Stimulated activated CD4-positive, alpha-beta T cell treated with anti-CD3 and anti-CD28 coated beads, Interleukin-2, amount 100 ng/mL, for 24 hours (primary cell): ENCODE results near the gene OMP.

ENCODE experiments used
- DNase-seq, 2 donors: peaks; one replicate each; pipeline ENCODE4 v3.0.0-alpha.2; 2020

The OMP gene

GRCh38 chr11:77143405-77144020 is 40.9 kb downstream of the OMP start:
- no peak for DNase-seq

- DNase-seq = no peak
Measured at GRCh38 chr11:77144196-77144856, 41.7 kb downstream of the OMP start.

DNA sequence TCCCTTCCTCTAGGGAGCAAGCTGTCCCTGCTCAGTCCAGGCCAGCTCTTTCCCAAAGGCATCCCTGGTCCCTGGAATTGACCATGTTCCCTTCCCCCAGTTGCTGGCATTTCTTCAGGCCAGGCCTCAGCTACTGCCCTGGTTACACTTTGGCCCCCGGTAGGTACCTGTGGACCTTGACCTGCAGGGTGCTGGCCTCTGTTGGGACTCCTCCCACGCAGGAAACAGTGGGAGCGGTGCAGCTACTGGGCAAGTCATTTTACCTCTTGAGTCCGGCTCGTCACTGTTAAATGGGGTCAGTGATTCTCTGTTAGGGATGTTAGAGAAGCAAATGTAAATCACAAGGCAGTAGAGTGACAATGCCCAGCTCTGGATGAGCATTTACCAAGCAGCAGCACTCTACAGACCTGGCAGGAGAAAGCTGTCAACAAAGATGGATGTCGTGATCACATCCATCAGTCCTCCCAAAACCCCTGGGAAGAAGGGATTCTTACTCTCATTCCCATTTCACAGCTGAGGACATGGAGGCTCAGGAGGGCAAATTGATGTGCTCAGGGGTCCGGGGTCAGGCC is 42.3 kb downstream of the OMP start:
- no peak for DNase-seq

- no peak for DNase-seq
Measured at GRCh38 chr11:77146261-77147035, 43.8 kb downstream of the OMP start.

DNA sequence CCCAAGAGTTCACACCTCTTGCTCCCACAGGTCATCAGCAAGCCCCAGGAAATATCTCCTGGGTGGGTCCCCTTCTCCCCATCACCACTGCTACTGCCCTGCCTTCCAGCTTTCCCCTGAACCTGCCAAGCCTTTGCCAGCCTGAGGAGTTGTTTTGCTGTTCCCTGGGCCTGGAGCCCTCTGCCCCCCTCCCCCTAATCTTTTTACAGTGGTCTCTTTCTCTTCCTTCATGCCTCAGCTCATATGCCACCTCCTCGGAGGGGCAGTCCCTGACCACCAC is 44.3 kb downstream of the OMP start:
- DNase-seq = no peak

DNA sequence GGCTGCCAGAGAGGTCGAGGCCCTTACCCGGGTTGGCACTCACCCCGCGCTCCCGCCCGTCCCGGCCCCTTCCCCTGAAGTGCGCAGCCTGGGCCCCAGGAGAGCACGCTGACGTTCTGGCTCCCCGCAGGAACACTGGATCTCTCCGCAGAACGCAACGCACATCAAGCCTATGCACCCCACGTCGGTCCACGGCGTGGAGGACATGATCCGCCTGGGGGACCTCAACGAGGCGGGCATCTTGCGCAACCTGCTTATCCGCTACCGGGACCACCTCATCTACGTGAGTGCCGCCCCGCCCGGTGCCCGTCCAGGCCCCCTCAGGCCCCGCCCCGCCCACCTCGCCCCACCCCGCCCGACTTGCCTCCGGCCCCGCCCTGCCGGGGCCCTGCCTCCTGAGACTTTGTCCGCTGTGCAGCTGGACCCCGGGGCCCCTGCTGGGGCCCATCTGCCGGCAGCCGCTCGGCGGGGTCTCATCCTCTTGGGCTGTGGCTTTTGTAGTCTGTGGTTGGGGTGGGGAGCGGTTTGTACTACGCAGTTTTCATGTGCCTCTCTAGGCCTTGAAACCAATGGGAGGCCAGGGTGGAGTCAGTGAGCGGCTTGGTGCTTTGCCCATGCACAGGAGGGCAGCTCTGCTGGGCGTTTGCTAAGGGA is 45.2 kb downstream of the OMP start:
- DNase-seq = peak; percentile 23 to 28

GRCh38 chr11:77148963-77149715 is 46.5 kb downstream of the OMP start:
- no peak for DNase-seq

DNA sequence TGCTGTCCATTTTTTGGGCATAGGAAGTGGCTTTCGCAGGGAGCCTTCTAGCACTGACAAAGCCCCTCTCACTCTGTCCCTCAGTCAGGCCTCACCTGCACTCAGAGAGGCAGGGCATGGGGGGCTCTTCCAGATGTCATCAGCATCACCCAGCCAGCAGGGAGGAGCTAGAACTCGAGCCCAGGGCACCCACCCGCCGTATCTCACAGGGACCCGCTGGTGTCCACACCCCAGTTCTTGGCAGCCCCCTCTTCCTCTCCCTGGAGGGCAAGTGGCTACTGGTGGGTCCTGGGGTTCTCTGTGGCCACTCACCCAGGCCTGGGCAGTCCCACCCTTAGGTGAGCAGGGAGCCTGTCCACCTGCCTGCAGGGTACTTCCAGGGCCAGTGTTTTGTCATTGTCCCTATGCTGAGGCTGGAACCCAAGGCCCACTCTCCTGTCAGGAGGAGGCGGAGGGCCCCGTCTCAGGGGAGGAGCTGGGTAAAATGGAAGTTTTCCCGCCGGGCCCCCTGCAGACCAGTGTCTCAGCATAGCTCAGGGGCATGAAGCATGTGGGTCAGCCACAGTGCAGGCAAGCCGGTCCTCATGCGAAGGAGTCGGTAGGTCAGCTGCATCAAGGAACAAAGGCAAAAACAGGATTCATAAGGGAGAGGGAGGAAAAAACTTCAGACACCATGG is 47.2 kb downstream of the OMP start:
- DNase-seq = no peak

GRCh38 chr11:77150836-77151235 is 48.2 kb downstream of the OMP start:
- no peak for DNase-seq

DNA sequence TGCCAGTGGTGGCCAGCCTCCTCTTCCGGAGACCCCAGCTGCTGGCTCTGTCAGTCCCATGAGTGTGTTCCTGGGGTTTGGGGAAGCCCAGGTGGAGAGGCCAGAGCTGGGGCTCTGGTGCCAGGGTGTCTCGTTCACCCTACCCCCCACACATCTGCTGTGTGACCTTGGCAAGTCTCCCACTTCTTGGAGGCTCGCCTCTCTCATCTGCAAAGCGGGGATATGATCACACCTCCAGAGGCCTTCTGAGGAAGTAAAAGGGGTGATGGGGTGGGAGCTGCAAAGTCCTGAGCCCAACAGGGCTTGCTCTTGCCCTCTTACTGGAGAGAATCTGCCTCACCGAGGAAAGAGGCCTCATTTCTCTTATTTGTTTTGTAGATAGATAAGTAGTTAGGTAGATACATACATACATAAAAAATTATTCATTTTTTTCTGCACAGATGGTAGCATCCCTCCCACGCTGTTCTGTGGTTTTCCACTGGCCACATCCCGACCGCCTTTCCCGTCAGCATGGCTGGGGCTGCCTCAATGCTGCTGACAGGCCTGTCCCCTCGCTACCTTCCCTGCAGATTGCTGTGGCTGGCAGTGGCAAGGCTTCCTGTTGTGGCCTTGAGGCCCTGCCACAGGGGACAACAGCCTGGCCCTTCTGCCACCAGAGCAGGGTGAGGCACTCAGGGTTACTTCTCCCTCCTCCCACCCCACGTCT is 49.3 kb downstream of the OMP start:
- peak; percentile 46 to 70 for DNase-seq

GRCh38 chr11:77152846-77153245 is 50.2 kb downstream of the OMP start:
- no peak for DNase-seq
